Measurements from ENCODE around the gene UBXN11.

The UBXN11 gene

DNA sequence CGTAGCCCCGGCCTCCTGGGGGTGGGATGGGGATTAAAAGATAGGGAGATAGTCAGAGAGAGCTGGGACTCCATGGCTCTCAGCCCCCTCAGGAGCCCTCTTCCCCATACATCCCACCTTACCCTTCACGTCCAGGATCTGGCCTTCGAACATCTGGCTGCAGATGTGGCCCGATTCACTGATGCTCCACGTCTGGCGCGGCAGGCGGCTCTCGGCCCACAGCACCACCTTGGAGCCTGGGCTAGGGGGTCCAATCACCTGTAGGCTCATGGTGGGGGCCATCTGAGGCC is 15.6 kb upstream of the UBXN11 start:
- peaks cover 36% of the 10 kb centered on the region for H3K36me3 ChIP-seq (ENCODE audit: insufficient read depth, insufficient read length, low read length)

DNA sequence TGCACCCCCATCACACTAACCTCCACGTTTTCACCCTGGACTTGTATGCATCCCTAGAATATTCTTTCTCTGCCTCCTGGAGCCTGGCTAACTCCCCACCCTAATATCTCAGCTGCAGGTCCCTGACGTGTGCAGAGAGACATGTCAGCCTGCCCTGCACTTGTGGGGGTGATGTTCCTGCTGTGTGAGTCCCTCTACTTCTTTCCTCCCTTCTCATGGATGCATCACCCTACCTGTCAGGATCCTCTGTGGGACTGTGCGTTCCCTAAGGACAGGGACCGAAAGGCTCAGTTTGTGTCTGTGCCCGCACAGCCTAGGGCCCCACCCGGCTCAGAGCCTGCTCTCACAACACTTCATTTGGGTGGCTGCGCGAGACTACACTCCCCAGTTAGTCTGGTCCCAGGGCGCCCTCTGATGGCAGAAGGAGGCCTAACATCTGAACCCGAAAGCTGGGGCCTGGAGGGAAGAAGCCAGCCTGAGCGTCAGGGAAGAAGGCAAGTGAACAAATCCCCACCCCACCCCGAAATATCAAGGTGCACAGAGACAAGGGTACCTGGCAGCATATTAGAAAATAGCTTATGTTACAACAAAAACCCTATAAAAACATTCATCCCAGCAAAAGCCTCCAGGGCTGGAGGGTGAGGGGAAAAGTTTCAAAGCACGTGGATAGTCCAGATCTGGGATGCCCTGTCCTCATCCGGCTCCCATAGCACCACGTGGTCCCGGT is 15.0 kb upstream of the UBXN11 start:
- no peaks in the 10 kb centered on the region for H3K27me3 ChIP-seq (ENCODE audit: insufficient read depth, insufficient read length)
- no peaks in the 10 kb centered on the region for H3K9me3 ChIP-seq (ENCODE audit: insufficient read depth, low read length)
- TF ChIP-seq SUZ12 (IDR thresholded peaks at IDR 0.05; ENCODE audit: extremely low read depth, insufficient read depth, insufficient read length) (no peak), YY1 (IDR thresholded peaks at IDR 0.05; ENCODE audit: insufficient read depth, insufficient read length) (no peak), ZNF274 (IDR thresholded peaks at IDR 0.05; ENCODE audit: low read depth, low read length) (no peak)
- peaks cover 36% of the 10 kb centered on the region for H3K36me3 ChIP-seq (ENCODE audit: insufficient read depth, insufficient read length, low read length)
- H3K4me1 ChIP-seq (ENCODE audit: insufficient read depth, insufficient read length), result peaks cover 25% of the 10 kb centered on the region
- H3K4me3 ChIP-seq (ENCODE audit: insufficient read length, low read depth), result no peak overlapping the region
- H3K9ac ChIP-seq (ENCODE audit: insufficient read length, low read depth), result peak overlapping the region; percentile 21
- DNase-seq (ENCODE audit: low read depth, low spot score), result peak; percentile 86

More for the DNA sequence above, 15.6 kb upstream of the UBXN11 start:
- H3K4me1 ChIP-seq (ENCODE audit: insufficient read depth, insufficient read length), result peaks cover 20% of the 10 kb centered on the region
- no peak overlapping the region for H3K9ac ChIP-seq (ENCODE audit: insufficient read length, low read depth)
- H3K4me3 ChIP-seq (ENCODE audit: insufficient read length, low read depth), result no peak overlapping the region
- DNase-seq (ENCODE audit: low read depth, low spot score), result no peak
- no peaks in the 10 kb centered on the region for H3K27me3 ChIP-seq (ENCODE audit: insufficient read depth, insufficient read length)
- H3K9me3 ChIP-seq (ENCODE audit: insufficient read depth, low read length), result no peaks in the 10 kb centered on the region
- TF ChIP-seq ZNF274 (IDR thresholded peaks at IDR 0.05; ENCODE audit: low read depth, low read length) (no peak), YY1 (IDR thresholded peaks at IDR 0.05; ENCODE audit: insufficient read depth, insufficient read length) (no peak), SUZ12 (IDR thresholded peaks at IDR 0.05; ENCODE audit: extremely low read depth, insufficient read depth, insufficient read length) (no peak)

DNA sequence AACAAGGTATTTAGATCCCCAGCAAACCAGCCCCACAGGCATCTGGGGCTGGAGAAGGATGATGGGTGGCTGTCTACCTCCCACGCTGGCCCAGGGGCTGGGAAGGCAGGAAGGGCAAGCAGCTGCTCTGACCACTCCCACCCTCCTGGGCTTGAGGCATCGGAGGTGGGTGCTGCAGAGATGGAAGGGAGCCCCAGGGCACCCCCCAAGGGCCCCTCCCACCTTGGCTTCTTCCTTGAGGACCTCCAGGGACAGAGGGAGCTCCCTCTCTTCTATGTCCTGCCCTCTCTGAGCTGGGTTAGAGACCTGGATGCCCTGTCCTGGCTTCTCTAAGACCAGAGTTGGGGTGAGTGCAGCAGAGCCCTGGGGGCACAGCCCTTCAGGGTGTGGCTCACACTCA is 14.5 kb upstream of the UBXN11 start:
- H3K4me1 ChIP-seq (ENCODE audit: insufficient read depth, insufficient read length), result peaks cover 26% of the 10 kb centered on the region
- H3K4me3 ChIP-seq (ENCODE audit: insufficient read length, low read depth), result no peak overlapping the region
- peaks cover 36% of the 10 kb centered on the region for H3K36me3 ChIP-seq (ENCODE audit: insufficient read depth, insufficient read length, low read length)
- H3K27me3 ChIP-seq (ENCODE audit: insufficient read depth, insufficient read length), result no peaks in the 10 kb centered on the region
- H3K9me3 ChIP-seq (ENCODE audit: insufficient read depth, low read length), result no peaks in the 10 kb centered on the region
- no peak for DNase-seq (ENCODE audit: low read depth, low spot score)
- TF ChIP-seq SUZ12 (IDR thresholded peaks at IDR 0.05; ENCODE audit: extremely low read depth, insufficient read depth, insufficient read length) (no peak), YY1 (IDR thresholded peaks at IDR 0.05; ENCODE audit: insufficient read depth, insufficient read length) (no peak), ZNF274 (IDR thresholded peaks at IDR 0.05; ENCODE audit: low read depth, low read length) (no peak)
- H3K9ac ChIP-seq (ENCODE audit: insufficient read length, low read depth), result peak overlapping the region; percentile 21

DNA sequence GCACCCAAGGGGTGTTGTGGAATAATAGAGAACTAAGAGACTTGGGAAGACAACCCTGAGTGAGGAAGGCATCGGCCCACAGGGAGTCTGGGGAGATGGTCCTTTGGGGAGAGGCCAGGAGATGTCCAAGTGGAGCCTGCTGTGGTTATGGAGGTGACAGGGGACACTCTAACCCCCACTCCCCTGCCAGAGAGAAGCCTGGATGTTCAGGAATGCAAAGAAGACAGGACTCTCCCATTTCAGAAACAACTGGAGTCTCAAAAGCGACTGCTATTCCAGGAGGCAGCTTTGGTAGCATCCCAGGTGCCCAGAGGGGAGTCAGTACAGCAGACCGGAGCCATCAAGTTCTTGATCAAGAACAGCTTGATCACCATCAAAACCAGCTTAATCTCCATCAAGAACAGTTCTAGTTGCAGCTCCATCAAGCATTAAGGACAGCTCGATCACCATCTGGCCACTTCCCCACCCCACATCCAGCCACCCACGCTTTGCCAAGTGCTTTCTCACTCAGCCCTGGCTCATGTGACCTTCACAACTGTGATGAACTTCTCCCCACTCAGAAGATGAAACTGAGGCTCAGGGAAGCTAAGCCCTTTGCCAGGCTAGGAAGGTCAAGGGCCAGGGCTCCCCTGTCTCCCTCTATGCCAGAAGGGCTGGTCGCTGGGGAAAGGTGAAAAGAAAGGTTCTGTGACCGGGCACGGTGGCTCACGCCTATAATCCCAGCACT is 12.1 kb upstream of the UBXN11 start:
- Histone ChIP-seq H3K4me1 (ENCODE audit: insufficient read depth, insufficient read length) (peaks cover 30% of the 10 kb centered on the region), H3K9ac (ENCODE audit: insufficient read length, low read depth) (peak overlapping the region; percentile 68), H3K9me3 (ENCODE audit: insufficient read depth, low read length) (no peaks in the 10 kb centered on the region), H3K27me3 (ENCODE audit: insufficient read depth, insufficient read length) (no peaks in the 10 kb centered on the region), H3K36me3 (ENCODE audit: insufficient read depth, insufficient read length, low read length) (peaks cover 19% of the 10 kb centered on the region), H3K4me3 (ENCODE audit: insufficient read length, low read depth) (no peak overlapping the region)
- no peak for DNase-seq (ENCODE audit: low read depth, low spot score)
- TF ChIP-seq YY1 (IDR thresholded peaks at IDR 0.05; ENCODE audit: insufficient read depth, insufficient read length) (no peak), SUZ12 (IDR thresholded peaks at IDR 0.05; ENCODE audit: extremely low read depth, insufficient read depth, insufficient read length) (no peak), ZNF274 (IDR thresholded peaks at IDR 0.05; ENCODE audit: low read depth, low read length) (no peak)

DNA sequence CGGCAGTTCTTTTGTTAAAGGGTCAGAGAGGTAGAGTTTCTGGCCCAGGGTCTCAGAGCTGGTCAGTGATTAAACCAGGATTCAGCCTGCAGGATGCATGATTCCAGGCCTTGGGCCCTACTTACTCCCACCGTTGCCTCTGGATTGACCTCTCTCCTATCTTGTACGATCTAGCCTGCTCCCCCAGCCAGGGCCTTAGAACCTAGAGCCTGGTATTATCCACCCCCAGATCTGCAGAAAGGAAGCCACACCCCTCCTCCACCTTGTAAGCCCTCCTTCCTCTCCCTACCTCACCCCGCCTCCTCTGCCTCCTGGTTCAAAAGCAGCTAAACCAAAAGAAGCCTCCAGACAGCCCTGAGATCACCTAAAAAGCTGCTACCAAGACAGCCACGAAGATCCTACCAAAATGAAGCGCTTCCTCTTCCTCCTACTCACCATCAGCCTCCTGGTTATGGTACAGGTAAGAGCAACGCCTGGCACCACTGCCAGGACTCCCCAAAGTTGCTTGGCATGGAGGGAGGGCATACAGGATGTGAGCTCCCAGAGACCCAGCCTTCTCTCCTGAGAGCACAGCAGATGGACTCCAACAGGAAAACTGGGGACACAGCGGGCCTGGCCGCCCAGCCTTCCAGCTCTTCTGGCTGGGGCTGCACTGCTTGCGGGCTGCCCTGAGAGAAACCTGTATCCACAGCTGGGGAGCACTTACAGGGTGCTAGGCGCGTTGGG is 11.3 kb upstream of the UBXN11 start, which contains the start of gene CD52:
CD52 (plus strand) TSS at position 347 of the 726 bp plus-strand sequence; CDS start at position 407, 60 bp downstream.
- peak within 1 kb of the TSS; percentile 0 for H3K4me3 ChIP-seq (ENCODE audit: insufficient read length, low read depth)
- H3K4me1 ChIP-seq (ENCODE audit: insufficient read depth, insufficient read length), result peaks cover 30% of the 10 kb centered on the region
- H3K9ac ChIP-seq (ENCODE audit: insufficient read length, low read depth), result peak within 1 kb of the TSS; percentile 68
- H3K36me3 ChIP-seq (ENCODE audit: insufficient read depth, insufficient read length, low read length), result peaks cover 12% of the 10 kb centered on the region
- TF ChIP-seq SUZ12 (IDR thresholded peaks at IDR 0.05; ENCODE audit: extremely low read depth, insufficient read depth, insufficient read length) (no peak), YY1 (IDR thresholded peaks at IDR 0.05; ENCODE audit: insufficient read depth, insufficient read length) (no peak), ZNF274 (IDR thresholded peaks at IDR 0.05; ENCODE audit: low read depth, low read length) (no peak)
- no peaks in the 10 kb centered on the region for H3K27me3 ChIP-seq (ENCODE audit: insufficient read depth, insufficient read length)
- no peaks in the 10 kb centered on the region for H3K9me3 ChIP-seq (ENCODE audit: insufficient read depth, low read length)
- no peak for DNase-seq (ENCODE audit: low read depth, low spot score)

DNA sequence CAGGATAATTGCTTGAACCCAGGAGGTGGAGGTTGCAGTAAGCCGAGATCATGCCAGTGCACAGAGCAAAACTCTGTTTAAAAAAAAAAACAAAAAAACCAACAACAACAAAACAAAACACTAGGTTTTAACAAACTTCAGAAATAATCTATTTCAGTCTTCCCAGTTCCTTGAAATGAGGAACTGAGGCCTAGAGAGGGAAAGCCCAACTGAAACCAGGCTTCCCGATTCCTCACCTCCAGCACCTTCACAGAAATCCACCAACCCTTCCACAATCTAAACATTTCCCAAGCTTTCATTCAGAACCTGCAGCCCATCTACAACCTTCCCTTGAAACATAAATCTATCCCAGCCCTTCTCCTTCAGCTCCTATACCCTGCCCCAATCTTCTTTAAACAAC is 10.7 kb upstream of the UBXN11 start:
- Histone ChIP-seq H3K9me3 (ENCODE audit: insufficient read depth, low read length) (no peaks in the 10 kb centered on the region), H3K4me3 (ENCODE audit: insufficient read length, low read depth) (no peak overlapping the region), H3K9ac (ENCODE audit: insufficient read length, low read depth) (peak overlapping the region; percentile 65), H3K4me1 (ENCODE audit: insufficient read depth, insufficient read length) (peaks cover 30% of the 10 kb centered on the region), H3K36me3 (ENCODE audit: insufficient read depth, insufficient read length, low read length) (peaks cover 6% of the 10 kb centered on the region), H3K27me3 (ENCODE audit: insufficient read depth, insufficient read length) (no peaks in the 10 kb centered on the region)
- no peak for DNase-seq (ENCODE audit: low read depth, low spot score)
- no peak for TF ChIP-seq SUZ12 (IDR thresholded peaks at IDR 0.05; ENCODE audit: extremely low read depth, insufficient read depth, insufficient read length)
- TF ChIP-seq YY1 (IDR thresholded peaks at IDR 0.05; ENCODE audit: insufficient read depth, insufficient read length), result no peak
- no peak for TF ChIP-seq ZNF274 (IDR thresholded peaks at IDR 0.05; ENCODE audit: low read depth, low read length)
